ENCODE results near the gene RASA3.

The RASA3 gene

GRCh38 chr13:113939129-113939943 lies 193.1 kb downstream of the RASA3 start:
- no peak for DNase-seq (ENCODE audit: low read depth, low spot score)

GRCh38 chr13:113938716-113939115 lies 193.7 kb downstream of the RASA3 start:
- DNase-seq (ENCODE audit: low read depth, low spot score): no peak

GRCh38 chr13:113938246-113938645 lies 194.2 kb downstream of the RASA3 start:
- no peak for DNase-seq (ENCODE audit: low read depth, low spot score)

GRCh38 chr13:113937527-113938180 lies 194.8 kb downstream of the RASA3 start:
- DNase-seq (ENCODE audit: low read depth, low spot score): no peak

- no peak for DNase-seq (ENCODE audit: low read depth, low spot score)
Observed at GRCh38 chr13:113937073-113937472, 195.3 kb downstream of the RASA3 start.

- DNase-seq (ENCODE audit: low read depth, low spot score): no peak
Observed at GRCh38 chr13:113936166-113936965, 196.1 kb downstream of the RASA3 start.

GRCh38 chr13:113935001-113935844 lies 197.2 kb downstream of the RASA3 start:
- DNase-seq (ENCODE audit: low read depth, low spot score): no peak

GRCh38 chr13:113934576-113934975 lies 197.8 kb downstream of the RASA3 start:
- DNase-seq (ENCODE audit: low read depth, low spot score): no peak

GRCh38 chr13:113933901-113934300 lies 198.5 kb downstream of the RASA3 start:
- DNase-seq (ENCODE audit: low read depth, low spot score): no peak

- no peak for DNase-seq (ENCODE audit: low read depth, low spot score)
Observed at GRCh38 chr13:113931841-113932459, 200.5 kb downstream of the RASA3 start.

GRCh38 chr13:113930671-113931637 lies 201.5 kb downstream of the RASA3 start:
- no peak for DNase-seq (ENCODE audit: low read depth, low spot score)

GRCh38 chr13:113929628-113930615 lies 202.5 kb downstream of the RASA3 start:
- no peak for DNase-seq (ENCODE audit: low read depth, low spot score)

- DNase-seq (ENCODE audit: low read depth, low spot score): no peak
Observed at GRCh38 chr13:113928685-113929627, 203.5 kb downstream of the RASA3 start.
